ENCODE results near the gene CCL5. TPM values are rescaled to one million over a fixed set of nuclear protein-coding genes. Genes with fewer than 3 reads are reported as not detected.

The CCL5 gene
- polyA plus RNA-seq, 1 donor (not counting 4 experiments of a cell fraction or from before 2014, with no cell fraction given), result 0.46 TPM

DNA sequence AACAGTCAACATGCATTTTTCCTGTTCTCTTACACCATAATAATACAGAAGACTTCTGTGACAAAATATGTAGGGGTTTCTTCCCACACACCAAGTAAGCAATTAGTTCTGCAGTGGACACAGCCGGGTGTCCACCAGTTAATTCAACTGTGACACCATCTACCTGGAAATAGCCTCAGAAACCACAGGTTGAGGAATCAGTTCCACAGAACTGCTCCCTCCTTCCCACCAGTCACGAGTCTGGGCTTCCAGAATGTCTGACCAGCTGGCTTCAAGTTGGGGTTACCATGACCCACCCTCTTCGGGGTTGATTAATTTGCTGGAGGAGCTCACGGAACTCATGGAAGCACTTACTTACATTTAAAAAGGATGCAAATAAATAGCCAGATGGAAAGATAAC is 13.6 kb upstream of the CCL5 start:
- Histone ChIP-seq H3K36me3 (ENCODE audit: control insufficient read depth in 2 of 2, extremely low read depth in 1 of 2, insufficient read depth in 2 of 2, low read length in 2 of 2) (no peaks in the 10 kb centered on the region), H3K4me2 (ENCODE audit: control insufficient read depth, extremely low read depth, insufficient read depth, low read depth, low read length) (no peak overlapping the region), H4K20me1 (ENCODE audit: control insufficient read depth, extremely low read depth, insufficient read depth, low read length) (no peaks in the 10 kb centered on the region), H3K9me1 (ENCODE audit: control insufficient read depth, extremely low read depth, insufficient read depth, low read length) (no peaks in the 10 kb centered on the region), H3K27me3 (ENCODE audit: control insufficient read depth, extremely low read depth, insufficient read depth, low read length) (no peaks in the 10 kb centered on the region), H3K4me3 (ENCODE audit: control insufficient read depth in 2 of 3, extremely low read depth in 1 of 3, insufficient read depth in 2 of 3, low read depth in 1 of 3, low read length in 3 of 3) (no peak overlapping the region), H3K4me1 (ENCODE audit: control insufficient read depth, extremely low read depth, insufficient read depth, low read length) (peaks cover 16% of the 10 kb centered on the region), H3K79me2 (ENCODE audit: control insufficient read depth, insufficient read depth, low read length) (no peaks in the 10 kb centered on the region), H3K27ac (ENCODE audit: control insufficient read depth, insufficient read depth, low read length) (no peak overlapping the region), H3K9me3 (ENCODE audit: control insufficient read depth, low read depth, low read length) (no peaks in the 10 kb centered on the region), H2AFZ (ENCODE audit: control insufficient read depth, low read length) (no peak overlapping the region), H3K9ac (ENCODE audit: control insufficient read depth, extremely low read depth, insufficient read depth, low read length) (no peak overlapping the region)
- dilution Hi-C loops (cut with MboI; ENCODE audit: extremely low pct_ligation_motif_present, low sequenced_read_pairs), result no loop called here
- TF ChIP-seq, protein P1, sequence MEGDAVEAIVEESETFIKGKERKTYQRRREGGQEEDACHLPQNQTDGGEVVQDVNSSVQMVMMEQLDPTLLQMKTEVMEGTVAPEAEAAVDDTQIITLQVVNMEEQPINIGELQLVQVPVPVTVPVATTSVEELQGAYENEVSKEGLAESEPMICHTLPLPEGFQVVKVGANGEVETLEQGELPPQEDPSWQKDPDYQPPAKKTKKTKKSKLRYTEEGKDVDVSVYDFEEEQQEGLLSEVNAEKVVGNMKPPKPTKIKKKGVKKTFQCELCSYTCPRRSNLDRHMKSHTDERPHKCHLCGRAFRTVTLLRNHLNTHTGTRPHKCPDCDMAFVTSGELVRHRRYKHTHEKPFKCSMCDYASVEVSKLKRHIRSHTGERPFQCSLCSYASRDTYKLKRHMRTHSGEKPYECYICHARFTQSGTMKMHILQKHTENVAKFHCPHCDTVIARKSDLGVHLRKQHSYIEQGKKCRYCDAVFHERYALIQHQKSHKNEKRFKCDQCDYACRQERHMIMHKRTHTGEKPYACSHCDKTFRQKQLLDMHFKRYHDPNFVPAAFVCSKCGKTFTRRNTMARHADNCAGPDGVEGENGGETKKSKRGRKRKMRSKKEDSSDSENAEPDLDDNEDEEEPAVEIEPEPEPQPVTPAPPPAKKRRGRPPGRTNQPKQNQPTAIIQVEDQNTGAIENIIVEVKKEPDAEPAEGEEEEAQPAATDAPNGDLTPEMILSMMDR (optimal IDR thresholded peaks at IDR 0.05 in 1 of 3, IDR thresholded peaks at IDR 0.05 in 1 of 3, conservative IDR thresholded peaks at IDR 0.05 in 1 of 3; ENCODE audit: extremely low read depth in 1 of 3, insufficient read depth in 2 of 3, low read length in 3 of 3), result no peak
- TF ChIP-seq EZH2 (IDR thresholded peaks at IDR 0.05; ENCODE audit: low read length), result no peak
- FAIRE-seq, result no peak
- DNase-seq (ENCODE audit: low read depth, low spot score), result no peak

DNA sequence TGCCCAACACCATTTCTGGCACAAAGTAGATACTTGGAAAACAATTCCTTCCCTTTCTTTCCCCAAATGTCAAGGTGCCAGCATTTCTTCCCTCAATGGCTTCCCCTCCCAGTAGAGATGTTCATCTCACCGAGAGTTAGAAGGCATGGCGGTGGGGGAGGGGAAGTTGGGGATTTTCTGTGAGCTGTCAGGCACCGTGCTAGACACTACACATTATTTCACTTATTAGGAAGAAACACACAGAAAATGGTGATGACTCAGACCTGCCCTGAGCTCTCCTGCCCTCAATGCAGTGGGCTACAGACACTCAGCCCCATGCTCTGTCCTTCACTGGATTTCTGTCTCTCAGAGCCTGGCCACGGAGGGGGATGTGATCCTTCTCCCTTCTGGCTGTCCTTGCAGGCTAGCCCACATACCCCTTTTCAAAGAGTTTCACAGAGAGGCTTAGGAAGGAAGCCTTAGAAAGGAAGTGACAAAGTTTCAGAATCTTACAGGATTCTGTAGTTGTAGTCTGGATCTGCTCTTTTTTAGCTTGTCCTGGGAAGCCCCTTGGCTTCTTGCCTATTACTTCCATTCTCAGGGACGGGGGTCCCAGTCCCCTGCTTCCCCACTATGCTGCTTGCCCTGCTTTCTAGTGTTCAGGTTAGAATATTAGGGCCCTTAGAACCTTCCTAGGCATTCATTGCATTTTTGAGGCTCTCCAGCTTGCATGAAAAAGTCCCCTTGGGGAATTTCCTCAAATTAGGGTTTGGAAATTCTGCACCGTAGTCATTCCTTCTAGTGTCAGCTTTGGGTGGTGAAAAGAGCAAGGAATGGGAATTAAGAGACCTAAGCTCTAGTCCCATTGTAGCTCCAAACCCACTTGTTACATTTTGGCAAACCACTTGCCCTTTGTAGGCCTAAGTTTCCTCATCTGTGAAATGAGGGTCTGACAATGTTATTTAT is 12.2 kb upstream of the CCL5 start:
- Histone ChIP-seq H3K4me1 (ENCODE audit: control insufficient read depth, extremely low read depth, insufficient read depth, low read length) (peaks cover 7% of the 10 kb centered on the region), H2AFZ (ENCODE audit: control insufficient read depth, low read length) (no peak overlapping the region), H3K27ac (ENCODE audit: control insufficient read depth, insufficient read depth, low read length) (no peak overlapping the region), H3K9me3 (ENCODE audit: control insufficient read depth, low read depth, low read length) (no peaks in the 10 kb centered on the region), H3K9me1 (ENCODE audit: control insufficient read depth, extremely low read depth, insufficient read depth, low read length) (no peaks in the 10 kb centered on the region), H3K4me2 (ENCODE audit: control insufficient read depth, extremely low read depth, insufficient read depth, low read depth, low read length) (no peak overlapping the region), H4K20me1 (ENCODE audit: control insufficient read depth, extremely low read depth, insufficient read depth, low read length) (no peaks in the 10 kb centered on the region), H3K36me3 (ENCODE audit: control insufficient read depth in 2 of 2, extremely low read depth in 1 of 2, insufficient read depth in 2 of 2, low read length in 2 of 2) (no peaks in the 10 kb centered on the region), H3K27me3 (ENCODE audit: control insufficient read depth, extremely low read depth, insufficient read depth, low read length) (no peaks in the 10 kb centered on the region), H3K79me2 (ENCODE audit: control insufficient read depth, insufficient read depth, low read length) (no peaks in the 10 kb centered on the region), H3K9ac (ENCODE audit: control insufficient read depth, extremely low read depth, insufficient read depth, low read length) (no peak overlapping the region), H3K4me3 (ENCODE audit: control insufficient read depth in 2 of 3, extremely low read depth in 1 of 3, insufficient read depth in 2 of 3, low read depth in 1 of 3, low read length in 3 of 3) (no peak overlapping the region)
- no peak for DNase-seq (ENCODE audit: low read depth, low spot score)
- TF ChIP-seq, protein P1 (optimal IDR thresholded peaks at IDR 0.05 in 1 of 3, IDR thresholded peaks at IDR 0.05 in 1 of 3, conservative IDR thresholded peaks at IDR 0.05 in 1 of 3; ENCODE audit: extremely low read depth in 1 of 3, insufficient read depth in 2 of 3, low read length in 3 of 3), result no peak
- no peak for TF ChIP-seq EZH2 (IDR thresholded peaks at IDR 0.05; ENCODE audit: low read length)
- dilution Hi-C loops (cut with MboI; ENCODE audit: extremely low pct_ligation_motif_present, low sequenced_read_pairs), result no loop called here
- no peak for FAIRE-seq
